ENCODE results near the gene CREB3L2.
"Not testable (repeated sequence)": the region's sequence is repeated elsewhere in the genome, so short reads cannot be mapped to it uniquely, and the experiment has no call there.

The CREB3L2 gene

GRCh38 chr7:138001529-138002095 lies at the start of gene CREB3L2:
Gene CREB3L2, minus strand, starts transcription at chr7:138002086. Its CDS starts 381 bp downstream, at chr7:138001705.
- peak; percentile 72 to 86 for DNase-seq

GRCh38 chr7:138049505-138050116 lies 47.7 kb upstream of the CREB3L2 start:
- DNase-seq: no peak

DNA sequence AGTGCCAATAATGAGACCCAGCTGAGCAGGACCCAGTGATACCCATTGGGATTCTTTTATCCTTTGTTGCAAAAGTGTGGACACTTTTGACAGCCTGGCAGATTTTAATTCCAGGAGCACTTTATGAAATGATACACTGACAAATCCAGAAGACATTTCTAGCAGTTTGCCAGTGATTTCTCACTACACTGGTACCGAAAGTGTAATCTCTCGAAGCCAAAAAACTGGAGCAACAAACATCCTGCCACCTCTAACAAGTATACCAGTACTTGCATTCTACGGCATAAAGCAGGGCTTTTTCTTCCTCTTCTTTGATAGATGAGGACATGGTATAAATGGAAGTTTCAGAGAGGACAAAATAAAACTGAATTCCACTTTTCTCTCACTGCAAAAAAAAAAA lies 46.0 kb upstream of the CREB3L2 start:
- DNase-seq: no peak

DNA sequence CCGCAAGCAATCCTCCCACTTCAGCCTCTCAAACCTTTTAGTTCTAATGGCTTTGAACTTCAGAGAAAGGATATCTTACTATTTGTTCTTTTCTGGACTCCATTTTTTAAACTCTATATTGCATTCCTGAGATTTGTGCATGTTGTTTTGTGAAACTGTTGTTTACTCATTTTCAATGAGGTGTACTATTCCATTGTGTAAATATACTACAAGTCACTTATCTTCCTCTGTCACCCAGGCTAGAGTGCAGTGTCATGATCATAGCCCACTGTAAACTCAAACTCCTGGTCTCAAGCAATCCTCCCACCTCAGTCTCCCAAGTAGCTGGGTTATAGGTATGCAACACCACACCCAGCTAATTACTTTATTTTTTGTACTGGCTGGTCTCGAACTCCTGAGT lies 43.0 kb upstream of the CREB3L2 start:
- DNase-seq: no peak

GRCh38 chr7:138040063-138040462 lies 38.2 kb upstream of the CREB3L2 start:
- not testable (repeated sequence) for DNase-seq

DNA sequence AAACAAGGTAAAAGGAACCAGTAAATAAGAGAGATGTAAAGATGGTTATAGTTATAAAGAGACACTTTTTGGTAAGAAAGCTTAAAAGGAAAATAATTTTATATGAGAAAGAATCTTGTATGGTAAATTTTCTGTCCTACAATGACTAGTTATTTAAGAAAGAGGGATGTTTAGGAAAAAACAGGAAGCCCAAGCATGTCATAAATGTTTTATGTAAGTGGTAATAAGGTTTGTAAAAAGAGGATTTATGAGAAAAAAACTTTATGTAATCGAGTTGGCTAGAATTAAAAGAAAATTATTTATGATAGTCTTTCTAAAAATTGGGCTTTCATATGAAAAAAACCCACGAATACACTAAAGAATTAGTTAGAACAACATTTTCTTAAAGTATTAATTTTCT lies 34.2 kb upstream of the CREB3L2 start:
- no peak for DNase-seq

- no peak for DNase-seq
Observed at GRCh38 chr7:138033241-138033640, 31.4 kb upstream of the CREB3L2 start.

- DNase-seq: no peak
Observed at GRCh38 chr7:138032770-138033169, 30.9 kb upstream of the CREB3L2 start.

DNA sequence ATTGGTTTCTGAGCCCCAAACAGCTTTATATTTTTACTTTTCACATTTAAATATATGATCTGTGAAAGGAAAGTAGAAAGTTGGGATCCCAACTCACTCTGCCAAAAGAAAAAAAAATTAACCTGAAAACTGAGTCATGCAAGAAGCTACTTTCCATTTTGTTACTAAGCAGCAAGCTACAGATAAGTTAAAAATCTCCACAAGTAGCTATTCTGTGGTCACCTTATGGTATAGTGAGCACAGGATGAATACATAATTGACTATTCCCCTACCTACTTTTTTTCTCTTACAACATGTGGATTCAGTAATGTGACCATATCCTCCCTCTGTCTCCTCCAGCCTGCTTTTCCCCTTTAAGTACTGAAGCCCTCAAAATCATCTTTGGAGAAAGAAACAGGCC lies 30.3 kb upstream of the CREB3L2 start:
- no peak for DNase-seq

GRCh38 chr7:138030679-138031351 lies 28.9 kb upstream of the CREB3L2 start:
- DNase-seq: no peak

DNA sequence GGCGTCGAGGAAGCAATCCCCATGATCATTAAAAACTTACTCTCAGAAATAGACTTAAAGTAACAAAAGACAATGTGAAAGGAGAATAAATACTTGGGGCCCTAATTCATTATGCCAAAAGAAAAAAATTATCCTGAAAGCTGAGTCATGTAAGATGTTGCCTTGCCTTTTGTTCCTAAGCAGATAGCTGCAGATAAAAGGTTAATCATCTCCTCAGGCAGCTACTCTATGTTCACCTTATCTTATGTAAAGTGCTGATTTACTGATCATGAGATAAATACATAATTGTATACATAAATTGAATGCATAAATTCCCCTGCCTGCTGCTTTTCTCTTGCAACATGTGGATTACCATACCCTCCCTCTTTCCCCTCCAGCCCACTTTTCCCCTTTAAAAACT lies 28.1 kb upstream of the CREB3L2 start:
- DNase-seq: no peak

- no peak for DNase-seq
Observed at GRCh38 chr7:138029126-138029525, 27.2 kb upstream of the CREB3L2 start.

- no peak for DNase-seq
Observed at GRCh38 chr7:138027100-138027499, 25.2 kb upstream of the CREB3L2 start.

GRCh38 chr7:138025215-138026186 lies 23.6 kb upstream of the CREB3L2 start:
- DNase-seq: no peak

GRCh38 chr7:138024765-138025164 lies 22.9 kb upstream of the CREB3L2 start:
- no peak for DNase-seq

GRCh38 chr7:138024343-138024691 lies 22.4 kb upstream of the CREB3L2 start:
- no peak for DNase-seq

DNA sequence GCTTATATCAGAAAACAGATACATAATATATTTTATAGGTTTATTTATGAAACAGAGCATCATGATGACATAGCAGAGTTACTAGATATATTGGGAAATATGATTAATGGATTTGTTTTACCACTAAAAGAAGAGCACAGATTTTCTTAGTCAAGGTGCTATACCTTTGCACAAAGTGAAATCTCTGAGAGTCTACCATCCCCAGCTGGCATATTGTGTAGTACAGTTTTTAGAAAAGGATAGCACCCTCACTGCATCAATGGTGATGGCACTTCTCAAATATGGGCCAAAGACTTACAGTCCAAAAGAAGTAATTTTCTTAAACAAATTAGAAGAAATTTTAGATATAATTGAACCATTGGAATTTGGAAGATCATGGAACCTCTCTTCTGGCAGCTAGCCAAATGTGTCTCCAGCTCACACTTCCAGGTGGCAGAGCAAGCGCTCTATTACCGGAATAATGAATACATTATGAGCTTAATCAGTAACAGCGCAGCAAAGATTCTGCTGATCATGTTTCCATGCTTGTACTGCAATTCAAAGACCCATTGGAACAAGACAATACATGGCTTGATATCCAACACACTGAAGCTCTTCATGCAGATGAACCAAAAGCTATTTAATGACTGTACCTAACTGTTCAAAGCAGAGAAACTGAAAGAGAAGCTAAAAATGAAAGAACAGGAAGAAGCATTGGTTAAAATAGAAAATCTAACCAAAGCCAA lies 21.9 kb upstream of the CREB3L2 start:
- no peak for DNase-seq

DNA sequence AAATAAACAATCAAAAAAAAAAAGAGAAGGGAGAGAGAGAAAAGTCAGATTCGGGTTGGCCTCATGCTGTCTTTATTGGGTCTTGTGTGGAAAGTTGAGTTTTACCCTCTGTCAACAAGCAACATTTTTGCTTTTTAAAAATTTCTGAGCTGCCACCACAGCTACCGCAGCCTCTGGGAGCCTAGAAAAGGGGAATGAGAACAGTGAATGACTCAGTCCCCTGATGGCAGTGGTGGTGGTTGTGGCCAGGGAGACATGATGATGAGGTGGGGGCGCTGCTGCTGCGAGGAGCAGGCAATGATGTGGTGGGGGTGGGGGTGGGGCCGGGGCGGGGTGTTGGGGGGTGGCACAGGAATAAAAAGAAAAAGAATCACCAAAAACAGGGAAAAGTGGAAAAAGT lies 20.0 kb upstream of the CREB3L2 start:
- DNase-seq: no peak

- DNase-seq: no peak
Observed at GRCh38 chr7:138017992-138018391, 16.1 kb upstream of the CREB3L2 start.

DNA sequence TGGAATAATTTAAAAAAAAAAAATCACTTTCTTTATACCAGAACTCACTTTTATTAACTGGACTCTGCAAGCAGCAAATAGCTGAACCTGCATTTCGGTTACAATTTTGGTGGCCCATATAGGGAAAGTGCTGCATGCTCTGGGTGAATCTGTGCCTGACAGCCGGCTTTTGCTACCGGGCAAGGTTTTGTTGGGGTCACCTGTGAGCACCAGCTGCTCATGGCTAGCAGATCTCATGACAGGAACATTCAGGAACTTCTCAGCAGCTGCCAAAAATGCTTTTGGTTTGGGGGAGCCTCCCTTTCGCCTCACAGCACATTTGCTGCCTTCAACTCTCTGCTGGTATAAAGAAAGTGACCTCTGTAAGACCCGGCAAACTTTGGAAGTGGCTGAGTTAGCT lies 13.2 kb upstream of the CREB3L2 start:
- DNase-seq: no peak

DNA sequence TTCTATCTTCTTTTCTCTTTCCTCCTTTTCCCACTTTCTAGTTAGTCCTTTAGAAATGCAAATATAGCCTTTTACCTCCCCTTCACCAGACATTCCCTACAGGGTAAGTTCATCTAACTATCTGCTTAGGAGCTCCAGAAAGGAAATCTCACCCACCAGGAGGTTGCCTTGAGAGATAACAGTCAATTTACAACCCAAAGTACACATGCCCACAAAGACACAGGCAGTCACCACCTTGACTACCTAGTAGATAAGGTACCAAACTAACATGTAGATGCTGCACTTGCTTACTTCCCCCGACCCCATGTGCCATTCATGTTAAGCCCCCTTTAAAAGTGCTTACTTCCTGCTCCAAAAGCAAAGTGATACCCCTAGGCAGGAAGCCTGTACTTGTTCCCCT lies 12.8 kb upstream of the CREB3L2 start:
- DNase-seq: no peak

GRCh38 chr7:138014201-138014600 lies 12.3 kb upstream of the CREB3L2 start:
- not testable (repeated sequence) for DNase-seq

GRCh38 chr7:138009350-138009653 lies 7.4 kb upstream of the CREB3L2 start:
- DNase-seq: no peak

All from SHP77 (cell line).